Dermis microvascular lymphatic vessel endothelial cell (primary cell): ENCODE measurements around the gene CFAP45. TPM values are rescaled to one million over a fixed set of nuclear protein-coding genes. Genes with fewer than 3 reads are reported as not detected.

Experiments
- DNase-seq, 2 donors: peaks; one replicate each; pipeline versions ENCODE4 v3.0.0 to v3.0.0-alpha.2; 2010; ENCODE audit warnings: low read depth in 2 of 2
- total RNA-seq: library from RNA; depleted of rRNA; stranded (reverse); fragments of >200 nt; gene quantifications from 2 replicates; pipeline ENCODE4 v1.2.1, GENCODE V29; 2014

Gene CFAP45
- total RNA-seq, 1 donor from 2014 or later = 0.51 TPM

DNA sequence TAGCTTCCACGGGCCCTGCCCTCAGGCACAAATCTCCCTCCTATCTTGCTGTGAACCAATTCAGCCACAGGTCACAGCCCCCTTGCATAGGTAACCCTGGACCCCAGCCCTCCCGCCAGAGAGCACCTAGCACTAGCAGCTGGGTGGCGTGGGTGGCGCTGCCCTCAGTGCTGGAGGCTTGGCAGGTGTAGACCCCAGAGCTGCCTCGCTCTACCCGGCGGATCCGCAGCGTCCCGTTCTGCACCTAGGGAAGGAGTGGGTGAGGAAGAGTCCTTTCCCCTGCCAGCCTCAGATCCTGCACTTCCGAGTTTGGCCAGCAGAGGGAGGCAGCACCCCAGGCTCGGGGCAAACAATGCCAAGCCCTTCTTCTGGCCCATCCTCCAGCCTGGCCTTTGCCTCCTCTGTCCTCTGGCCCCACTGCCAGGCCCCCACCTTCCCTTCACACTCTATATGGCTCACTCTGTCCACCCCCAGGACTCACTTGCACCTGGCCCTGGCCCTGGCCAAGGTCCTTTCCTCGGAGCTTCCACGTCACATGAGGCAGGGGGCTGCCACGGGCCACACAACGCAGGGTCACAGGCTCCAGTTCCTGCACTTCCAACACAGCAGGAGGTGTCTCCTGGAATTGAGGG lies 36.4 kb upstream of the CFAP45 start:
- DNase-seq = peak; percentile 16 to 45

DNA sequence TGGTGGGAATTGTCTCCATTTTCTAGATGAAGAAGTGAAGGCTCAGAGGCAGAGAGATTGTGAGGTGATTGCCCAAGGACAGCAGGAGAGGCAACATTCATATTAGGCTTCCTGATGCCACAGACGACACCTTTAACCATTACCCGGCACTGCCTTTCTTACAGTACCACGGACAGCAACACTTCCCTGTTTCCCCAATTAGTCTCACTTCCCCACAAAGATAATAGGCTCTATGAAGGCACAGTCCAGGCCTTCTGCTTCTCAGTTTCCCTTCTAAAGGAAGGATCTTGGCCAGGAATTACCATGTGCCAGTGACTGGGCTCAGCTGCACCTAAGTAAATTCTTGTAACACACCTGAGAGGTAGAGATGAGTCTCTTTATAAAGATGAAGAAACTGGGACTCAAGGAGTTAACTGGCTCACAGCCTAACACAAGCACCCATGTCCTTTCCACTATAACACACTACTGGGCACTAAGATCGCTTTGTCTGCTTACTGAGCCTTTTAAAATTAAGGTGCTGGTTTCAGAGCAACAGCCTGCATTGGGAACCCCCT lies 35.8 kb upstream of the CFAP45 start:
- no peak for DNase-seq

DNA sequence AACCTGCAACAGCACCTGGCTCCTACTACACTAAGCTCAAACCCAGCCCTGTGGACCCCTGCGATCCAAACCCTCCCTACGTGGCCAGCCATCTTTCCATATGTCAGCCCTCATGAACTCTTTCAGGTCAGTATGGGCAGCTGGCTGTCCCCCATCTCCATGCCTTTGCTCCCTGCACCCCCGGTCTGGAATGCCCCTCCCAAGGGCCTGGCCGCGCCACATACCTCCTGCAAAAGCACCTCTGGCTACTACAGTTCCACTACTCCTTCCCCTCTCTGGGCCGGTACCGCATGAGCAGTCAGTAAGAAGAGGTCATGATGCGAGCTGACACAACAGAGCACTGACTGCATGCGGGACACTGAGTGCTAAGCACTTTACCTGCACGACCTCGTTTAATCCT lies 35.3 kb upstream of the CFAP45 start:
- DNase-seq = no peak

DNA sequence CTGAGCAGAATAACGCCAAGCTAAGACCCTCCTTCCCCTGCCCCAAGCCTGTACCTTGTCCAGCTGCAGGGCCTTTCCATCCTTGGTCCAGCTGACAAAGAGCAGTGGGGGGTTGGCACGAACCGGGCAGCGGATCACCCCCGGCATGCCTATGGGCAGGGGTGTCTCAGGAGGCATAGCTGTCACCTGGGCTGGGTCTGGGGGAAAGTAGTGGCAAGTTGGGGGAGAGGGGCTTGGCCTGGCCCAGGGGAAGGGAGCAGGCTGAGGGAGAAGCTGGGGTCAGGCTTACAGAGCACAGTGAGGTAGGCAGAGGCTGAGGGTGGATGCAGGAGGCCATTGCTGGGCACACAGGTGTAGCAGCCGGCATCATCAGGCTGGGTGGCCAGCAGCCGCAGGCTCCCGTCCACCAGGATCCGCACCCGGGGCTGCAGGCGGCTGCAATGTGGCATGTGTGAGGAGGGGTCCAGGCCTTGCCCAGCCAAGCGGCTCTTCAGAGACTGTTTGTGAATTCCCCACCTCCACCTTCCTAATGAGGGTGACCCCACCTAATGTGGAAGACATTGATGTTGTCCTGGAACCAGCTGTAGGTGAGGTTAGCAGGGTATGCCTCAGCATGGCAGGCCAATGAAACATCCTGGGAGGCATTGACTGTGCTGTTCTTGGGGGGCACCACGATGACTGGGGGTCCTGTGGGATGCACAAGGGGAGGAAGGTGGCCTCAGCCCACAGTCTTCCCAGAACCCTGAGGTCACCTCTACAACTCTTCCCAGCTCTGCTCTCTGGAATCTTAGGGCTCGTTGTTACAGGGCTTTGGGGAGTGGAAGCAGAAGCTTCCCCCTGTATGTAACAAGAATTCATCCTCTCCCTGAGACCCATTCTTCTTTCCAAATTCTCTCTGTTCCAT lies 34.4 kb upstream of the CFAP45 start:
- no peak for DNase-seq

DNA sequence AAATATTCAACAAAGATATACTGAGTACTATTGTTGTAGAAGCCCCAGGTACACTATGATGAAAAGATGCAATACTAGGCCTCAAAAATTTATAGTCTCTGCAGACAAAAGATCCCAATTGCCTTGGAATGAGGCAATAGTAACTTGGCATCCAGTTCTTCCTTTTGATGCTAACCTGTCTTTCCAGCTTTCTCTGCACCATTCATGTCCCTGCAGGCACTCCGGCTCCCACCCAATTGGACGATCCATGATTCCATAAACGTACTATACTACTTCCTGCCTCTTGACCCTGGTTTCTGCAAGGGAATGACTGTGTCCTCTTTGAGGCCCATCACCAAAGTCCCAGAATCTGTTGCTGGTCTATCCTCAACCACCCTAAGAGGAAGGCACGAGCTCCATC lies 33.4 kb upstream of the CFAP45 start:
- no peak for DNase-seq

DNA sequence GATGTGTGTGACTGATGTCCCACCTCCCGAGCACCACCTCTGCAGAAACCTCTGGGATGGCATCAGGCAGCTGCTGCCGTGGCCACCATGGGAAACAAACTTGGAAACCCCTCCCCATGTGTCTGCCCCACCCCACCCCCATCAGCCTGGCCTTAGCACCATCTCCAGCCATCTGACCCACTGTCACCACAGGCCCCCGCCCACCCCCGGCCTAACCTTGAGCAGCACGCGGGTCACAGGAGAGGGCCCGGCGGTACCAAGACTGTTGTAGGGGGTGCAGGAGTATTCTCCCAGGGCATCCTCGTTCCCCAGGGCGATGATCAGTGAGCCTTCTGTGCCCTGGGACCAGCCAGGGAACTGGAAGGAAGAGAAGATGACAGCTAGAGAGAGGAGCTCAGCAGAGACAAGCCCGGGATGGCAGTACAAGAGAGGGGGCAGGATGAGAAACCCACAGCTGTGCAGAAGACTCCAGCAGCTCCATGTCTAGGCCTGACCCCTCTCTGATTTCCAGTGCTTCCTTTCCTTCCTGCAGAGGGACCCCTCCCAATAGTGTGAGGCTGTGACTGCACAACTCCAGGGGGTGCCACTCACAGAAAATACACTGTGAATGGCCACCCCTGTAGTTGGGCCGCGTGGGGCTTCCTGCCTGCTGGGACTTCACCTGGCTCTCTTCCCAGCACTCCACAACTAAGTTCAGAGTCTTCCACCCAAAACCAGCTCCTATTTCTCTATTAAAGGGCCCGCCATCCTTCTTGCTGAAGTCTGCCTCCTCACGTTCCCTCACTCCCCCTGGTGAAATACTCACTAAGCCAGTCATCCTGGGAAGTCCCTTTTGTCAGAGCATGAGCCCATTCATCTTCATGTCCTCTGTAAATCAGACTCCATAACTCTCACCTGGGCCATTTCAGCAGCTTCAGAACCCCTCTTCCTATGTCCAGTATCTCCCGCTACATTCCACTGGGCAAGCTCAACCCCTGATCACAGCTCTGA lies 32.6 kb upstream of the CFAP45 start:
- no peak for DNase-seq

DNA sequence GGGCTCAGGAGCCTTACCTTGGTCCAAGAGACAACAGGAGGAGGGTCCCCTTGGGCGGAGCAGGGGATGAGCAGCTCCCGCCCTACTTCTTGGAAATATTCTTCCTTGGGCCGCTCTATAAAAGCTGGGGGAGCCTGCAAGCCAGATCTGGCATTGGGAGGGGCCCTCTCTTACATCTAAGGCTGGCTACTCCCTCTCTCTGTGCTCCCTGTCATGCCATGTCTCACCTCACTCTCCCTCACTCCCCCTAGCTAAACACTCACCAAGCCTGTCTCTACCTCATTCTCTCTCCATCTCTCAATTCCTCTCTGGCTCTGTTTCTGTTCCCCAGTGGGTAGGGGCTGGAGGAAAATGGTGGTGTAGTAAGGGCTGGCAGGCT lies 31.8 kb upstream of the CFAP45 start:
- DNase-seq = no peak

DNA sequence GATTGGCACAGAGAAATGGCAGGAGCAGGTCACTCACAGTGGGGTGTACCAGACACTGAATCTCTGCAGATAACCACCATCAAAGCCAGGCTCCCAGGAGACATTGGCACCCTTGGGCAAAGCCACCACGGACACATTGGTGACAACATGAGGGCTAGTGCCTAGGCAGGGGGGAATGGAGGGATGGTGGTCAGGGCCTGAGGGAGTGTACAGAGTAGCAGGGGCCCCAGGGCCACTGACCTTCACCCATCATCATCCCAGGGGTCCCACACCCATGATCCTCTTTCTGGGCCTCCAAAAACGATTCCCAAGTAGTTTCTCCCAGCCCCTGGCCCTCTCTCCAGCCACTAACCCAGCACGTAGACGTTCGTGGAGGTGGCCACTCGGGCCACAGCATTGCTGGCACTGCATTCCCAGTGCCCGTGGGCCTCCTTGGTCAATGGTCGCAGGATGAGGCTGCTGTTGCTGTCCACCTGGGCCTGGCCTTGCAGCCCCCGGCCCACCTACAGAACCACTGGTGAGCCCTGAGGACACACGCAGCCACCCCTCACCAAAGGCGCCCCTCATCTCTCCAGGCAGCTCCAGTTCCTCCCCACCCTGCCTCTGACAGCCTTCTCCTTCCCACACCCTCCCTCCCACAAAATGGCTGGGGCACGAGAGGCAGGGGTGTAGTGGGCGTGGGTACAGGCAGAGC lies 31.3 kb upstream of the CFAP45 start:
- no peak for DNase-seq

DNA sequence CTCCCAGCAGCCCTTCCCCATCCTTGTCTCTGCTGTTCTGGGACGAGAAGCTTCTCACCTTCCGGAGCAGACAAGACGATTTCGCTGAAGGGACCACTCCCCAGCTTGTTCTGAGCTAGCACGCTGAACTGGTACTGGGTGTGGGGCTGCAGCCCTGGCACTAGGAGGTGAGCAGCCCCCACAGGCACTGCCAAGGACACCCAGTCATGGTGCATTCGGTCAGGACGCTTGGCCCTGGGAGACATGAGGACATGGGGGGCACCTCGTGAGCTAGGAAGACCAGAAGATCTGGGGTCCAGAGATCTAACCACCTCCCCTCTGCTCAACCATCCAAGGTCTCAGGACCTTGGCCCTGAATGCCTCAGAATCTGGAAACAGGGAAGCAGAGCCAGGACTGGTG lies 30.7 kb upstream of the CFAP45 start:
- DNase-seq = no peak

DNA sequence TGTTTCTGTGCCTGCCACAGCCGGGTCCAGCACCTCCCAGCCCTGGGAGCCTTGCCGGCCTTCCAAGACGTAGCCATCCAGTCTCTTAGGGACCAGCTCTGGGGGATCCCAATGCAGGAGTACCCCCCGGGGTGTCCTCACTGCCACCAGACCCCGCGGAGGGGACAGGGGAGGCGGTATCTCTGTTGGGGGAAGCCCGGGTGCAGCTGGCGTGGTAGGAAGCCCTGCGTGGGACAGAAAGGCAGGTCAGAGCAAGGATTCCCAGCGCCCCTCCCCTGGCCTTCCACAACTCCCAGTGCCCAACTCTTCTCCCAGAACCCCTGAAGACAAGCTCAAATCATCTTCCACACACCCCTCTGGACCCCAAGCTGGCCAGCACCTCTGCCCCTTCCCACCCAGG lies 30.3 kb upstream of the CFAP45 start:
- DNase-seq = no peak

DNA sequence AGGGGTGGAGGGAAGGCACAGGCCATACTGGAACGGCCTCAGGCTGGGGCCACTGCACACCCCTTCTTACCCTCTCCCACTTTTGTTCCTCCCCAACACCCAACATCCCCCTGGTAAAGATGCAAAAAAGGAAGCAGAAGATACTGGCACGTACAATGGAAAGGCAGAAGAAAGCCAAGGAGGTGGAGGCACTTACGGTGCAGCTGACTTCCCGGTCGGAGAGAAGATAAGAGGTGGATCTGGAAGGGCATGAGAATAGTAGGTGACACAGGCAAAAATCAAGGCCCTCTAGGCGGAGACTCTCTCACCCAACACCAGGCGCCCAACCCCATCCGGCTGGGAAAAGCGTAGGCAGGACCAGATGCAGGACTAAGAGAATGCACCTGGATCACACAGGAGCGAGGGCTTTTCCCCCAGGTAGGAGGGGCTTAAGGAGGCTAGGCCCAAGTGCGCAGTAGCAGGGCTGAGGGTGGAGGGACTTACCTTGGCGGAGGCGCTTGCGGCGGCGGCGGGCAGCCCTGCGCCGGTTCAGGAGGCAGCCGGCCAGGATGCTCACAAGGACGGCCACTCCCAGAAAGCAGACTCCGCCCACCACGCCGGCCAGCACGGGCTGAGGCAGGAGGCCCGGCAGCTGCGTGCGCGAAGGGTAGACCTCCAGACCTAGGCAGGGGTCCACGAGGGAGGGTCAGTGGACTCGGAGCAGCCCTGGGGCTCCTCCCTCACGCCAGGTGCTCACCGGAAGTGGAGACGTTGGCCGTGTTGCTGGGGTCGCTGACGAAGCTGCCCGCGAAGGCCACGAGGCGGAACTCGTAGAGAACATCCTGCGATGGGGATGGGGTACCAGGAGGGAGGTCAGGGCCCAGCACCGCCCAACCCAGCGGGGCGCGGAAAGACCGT lies 29.4 kb upstream of the CFAP45 start:
- no peak for DNase-seq

DNA sequence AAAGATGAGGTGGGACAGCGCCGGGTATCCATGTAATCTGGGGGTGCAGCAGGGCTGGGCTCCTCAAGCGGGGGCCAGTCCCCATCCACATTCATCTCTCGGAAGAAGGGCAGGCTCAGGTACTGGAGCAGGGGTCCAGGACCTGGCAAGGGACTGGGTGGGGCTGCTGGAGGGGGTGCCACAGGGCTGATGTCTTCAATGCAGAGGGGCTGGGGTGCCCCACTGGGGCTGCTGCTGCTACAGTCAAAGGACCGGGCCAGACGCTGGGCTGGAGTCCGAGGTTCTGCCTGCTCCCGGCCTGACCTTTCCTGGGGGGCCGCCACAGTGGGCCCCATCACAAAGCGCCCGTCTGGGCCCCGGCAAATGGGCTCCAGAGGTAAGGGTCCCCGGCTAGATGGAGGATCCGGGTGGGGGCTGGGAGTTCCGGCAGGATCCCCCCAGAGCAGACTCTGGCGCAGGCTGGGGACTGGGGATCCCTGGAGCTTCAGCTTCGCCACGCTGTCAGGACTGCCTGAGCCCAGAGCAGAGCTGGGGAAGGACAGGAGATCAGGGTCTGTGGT lies 28.6 kb upstream of the CFAP45 start:
- DNase-seq = no peak

DNA sequence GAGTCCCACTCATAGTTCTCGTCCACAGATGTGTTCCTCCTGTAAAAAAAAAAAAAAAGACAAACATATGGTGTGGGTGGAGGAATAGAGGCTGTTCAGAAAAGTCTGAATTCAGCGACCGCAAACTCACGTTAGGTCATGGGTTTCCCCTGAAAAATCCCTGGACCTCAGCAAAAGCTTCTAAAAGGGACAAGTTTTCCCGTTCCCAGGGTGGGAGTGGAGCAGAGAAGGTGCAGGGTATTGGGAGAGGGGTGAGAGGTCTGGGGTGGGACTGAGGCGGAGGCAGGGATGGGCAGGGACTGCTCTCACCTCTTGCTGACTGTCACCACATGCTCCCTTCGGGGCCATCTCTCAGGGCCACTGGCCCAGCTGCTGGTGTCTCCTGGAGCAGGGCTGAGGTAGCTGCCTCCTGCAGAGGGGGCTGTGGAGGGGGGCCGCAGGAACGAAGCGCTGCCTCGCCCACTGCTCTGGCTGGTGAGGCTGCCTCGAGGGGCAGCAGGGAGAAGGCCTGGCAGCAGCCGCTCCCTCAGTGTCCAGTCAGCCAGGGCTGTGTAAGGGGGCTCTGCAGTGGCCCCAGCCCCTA lies 28.0 kb upstream of the CFAP45 start:
- no peak for DNase-seq

DNA sequence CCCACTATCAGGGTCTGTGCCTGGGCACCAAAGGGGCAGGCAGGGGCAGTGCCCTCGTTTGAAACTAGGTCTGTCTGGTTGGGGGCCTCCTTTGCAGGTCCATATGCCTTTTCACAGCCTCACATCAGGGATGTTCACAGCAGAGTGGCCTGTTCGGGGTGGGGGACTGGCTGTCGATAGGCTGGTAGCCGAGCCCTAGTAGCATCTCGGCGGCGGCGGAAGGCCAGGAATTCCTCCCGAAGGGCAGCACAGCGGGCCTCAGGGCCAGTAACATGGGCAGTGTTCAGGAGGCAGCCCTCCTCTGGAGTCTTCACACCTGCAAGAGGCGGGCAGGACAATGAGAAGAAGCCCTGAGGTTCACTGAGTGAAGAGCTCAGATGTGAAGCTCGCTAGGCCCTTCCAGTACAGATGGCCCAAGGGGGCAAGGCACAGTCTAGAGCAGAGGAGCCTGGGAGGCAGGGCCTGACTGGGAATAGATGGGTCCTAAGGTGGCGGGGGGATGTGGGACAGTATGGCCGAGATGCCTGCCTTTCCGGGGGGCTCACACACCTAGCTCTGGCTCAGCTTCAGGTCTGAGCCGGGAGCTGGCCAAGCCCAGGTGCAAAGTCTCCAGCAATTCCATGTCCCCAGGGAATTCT lies 27.4 kb upstream of the CFAP45 start:
- DNase-seq = no peak

DNA sequence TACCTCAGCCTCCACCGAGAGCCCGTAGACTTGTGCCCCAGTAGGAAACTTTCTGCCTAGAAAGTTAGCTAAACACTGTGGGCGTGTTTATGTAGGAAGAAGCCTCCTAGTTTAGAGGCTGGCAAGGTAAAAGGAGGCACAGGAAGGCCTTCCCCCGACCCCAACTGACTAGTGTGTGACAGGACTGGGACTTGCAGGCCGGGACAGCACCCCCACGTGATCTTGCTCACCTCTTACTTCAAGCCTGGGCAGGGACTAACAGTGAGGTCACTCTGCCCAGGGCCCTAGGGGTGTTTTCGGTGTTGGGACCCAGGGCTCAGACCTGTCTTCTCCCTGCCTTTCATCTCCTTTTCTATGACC lies 25.7 kb upstream of the CFAP45 start:
- peak in 1 of 2 donors; percentile 12 for DNase-seq

DNA sequence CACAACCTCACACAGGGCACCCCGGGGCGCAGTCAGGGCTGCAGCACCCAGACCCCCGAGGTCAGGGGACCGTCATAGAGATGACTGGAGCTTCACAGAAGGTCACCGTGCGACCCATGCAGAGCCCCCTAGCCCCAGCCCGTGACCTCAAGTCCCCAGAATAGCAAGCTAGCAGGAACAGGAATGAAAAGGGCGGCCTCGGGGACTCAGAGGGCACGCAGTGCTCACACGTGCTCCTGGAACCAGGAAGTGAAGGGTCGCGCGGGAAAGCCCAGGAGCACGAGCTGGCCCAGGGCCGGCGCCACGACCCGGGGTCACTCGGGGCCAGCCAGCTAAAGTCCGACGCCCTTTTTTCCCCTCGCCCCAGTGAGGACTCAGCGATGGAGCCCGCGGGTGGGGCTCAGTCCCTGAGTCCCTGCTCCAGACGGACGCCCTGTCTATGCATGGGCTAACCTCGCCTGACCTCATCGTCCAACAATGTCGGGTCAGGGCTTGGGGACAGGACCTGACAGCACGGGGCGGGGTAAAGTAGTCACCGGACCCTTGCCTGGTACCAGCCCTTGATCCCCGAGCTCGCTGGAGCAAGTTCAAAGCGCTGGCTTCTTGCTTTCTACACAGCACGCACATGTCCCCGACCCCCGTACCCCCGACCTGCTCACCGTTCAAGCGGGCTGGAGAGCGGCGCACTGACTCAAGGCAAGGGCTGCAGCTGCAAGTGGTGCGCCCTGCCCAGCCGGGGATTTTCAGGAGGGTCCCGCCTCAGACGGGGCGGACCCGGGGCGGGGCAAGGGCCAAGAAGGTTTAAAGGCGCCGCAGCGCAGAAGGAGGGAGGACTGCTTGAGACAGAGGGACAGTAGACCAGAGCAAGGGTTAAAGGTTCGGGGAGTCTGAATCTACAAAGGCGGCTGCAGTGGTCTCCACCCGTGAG lies 25.1 kb upstream of the CFAP45 start, which contains the start of gene TAGLN2:
Gene TAGLN2, minus strand, starts transcription at position 717 of the 928 bp plus-strand sequence. CDS start 4,998 bp downstream, outside the sequence.
- peak; percentile 25 to 90 for DNase-seq

DNA sequence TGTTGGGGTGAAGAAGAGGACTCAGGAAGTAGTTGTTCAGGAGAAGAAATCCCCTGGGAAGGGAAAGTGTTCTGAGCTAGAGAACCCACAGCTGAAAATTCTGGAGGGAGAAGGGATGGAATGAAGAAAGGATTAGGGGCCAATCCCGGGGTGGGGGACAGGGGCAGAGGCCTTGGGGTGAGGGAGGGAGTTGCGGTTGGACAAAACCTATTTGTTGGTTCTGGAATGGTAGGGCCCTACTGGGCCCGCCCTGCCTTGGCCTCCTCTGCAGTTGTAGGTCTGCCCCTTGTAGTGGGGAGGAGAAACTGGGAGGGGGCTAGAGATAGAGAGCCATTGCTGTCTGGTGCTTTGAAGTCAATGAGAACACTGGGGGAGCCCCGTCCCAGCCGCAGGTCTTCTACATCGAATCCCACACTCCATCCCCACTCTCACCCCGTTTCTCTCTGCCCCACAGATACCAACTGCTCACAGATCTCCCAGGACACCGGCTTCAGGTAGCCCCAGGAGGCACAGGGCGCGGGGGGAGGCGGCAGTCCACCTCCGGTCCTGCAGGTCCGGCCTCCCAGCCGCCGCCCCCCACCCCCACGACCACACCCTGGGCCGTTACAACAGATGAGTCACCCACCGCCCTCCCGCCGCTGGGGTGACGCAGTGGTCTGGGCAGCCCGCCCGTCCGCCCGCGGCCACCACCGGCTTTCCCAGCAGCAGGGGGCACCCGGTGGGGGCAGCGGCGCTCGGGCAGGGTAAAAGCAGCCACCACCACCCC lies 24.2 kb upstream of the CFAP45 start:
- peak; percentile 68 to 96 for DNase-seq
